H1 (cell line): ENCODE results near the gene CD37. TPM values are rescaled to one million over a fixed set of nuclear protein-coding genes. Genes with fewer than 3 reads are reported as not detected.
"Not testable (repeated sequence)": the region's sequence is repeated elsewhere in the genome, so short reads cannot be mapped to it uniquely, and the experiment has no call there.

Source experiments
- CTCF ChIA-PET: fragments of 300-600 bp; sonication (Branson Sonifier 250); formaldehyde crosslinking; loops from one replicate; lab custom pipeline; 2021; ENCODE audit not compliant: partially characterized antibody; lab: Charles Lee
- POLR2A ChIA-PET: fragments of 300-600 bp; sonication (Branson Sonifier 250); formaldehyde crosslinking; loops from one replicate; lab custom pipeline; 2021; ENCODE audit warnings: inconsistent platforms; ENCODE audit not compliant: partially characterized antibody; lab: Charles Lee
- DNase-seq, 2 experiments: peaks; one replicate each; pipeline versions ENCODE4 v3.0.0 to v3.0.0-alpha.2; 2010 to 2022; ENCODE audit warnings: low spot score in 2 of 2, low read depth in 1 of 2, mixed read lengths in 1 of 2
- FAIRE-seq: peaks from 2 replicates; lab custom pipeline; 2011; peaks lifted over from hg19 to GRCh38; lab: Jason Lieb, UNC
- H2AFZ ChIP-seq: 2 replicates; pipeline ENCODE4 v1.8.1; 2012; ENCODE audit warnings: low read length, inconsistent platforms
- H2AK5ac ChIP-seq: 2 replicates; pipeline ENCODE4 v1.6.1; 2013; ENCODE audit warnings: low read depth, low read length
- H2BK120ac ChIP-seq: replicated peaks from 2 replicates; pipeline ENCODE3; 2013; ENCODE audit warnings: low read depth, low read length, inconsistent platforms
- H2BK12ac ChIP-seq: 2 replicates; pipeline ENCODE4 v1.6.1; 2013; ENCODE audit warnings: low read depth, low read length
- H2BK15ac ChIP-seq: 2 replicates; pipeline ENCODE4 v1.6.1; 2013; ENCODE audit warnings: low read length
- H2BK20ac ChIP-seq: 2 replicates; pipeline ENCODE4 v1.6.1; 2013; ENCODE audit warnings: low read length
- H2BK5ac ChIP-seq: 2 replicates; pipeline ENCODE4 v1.6.1; 2013; ENCODE audit warnings: low read depth, low read length
- H3K14ac ChIP-seq: 2 replicates; pipeline ENCODE4 v1.6.1; 2013; ENCODE audit warnings: inconsistent platforms; ENCODE audit not compliant: insufficient read length
- H3K18ac ChIP-seq: 2 replicates; pipeline ENCODE4 v1.6.1; 2013; ENCODE audit warnings: low read length; ENCODE audit errors: extremely low read depth
- H3K23ac ChIP-seq: 2 replicates; pipeline ENCODE4 v1.6.1; 2013; ENCODE audit warnings: inconsistent platforms; ENCODE audit not compliant: insufficient read length
- H3K23me2 ChIP-seq: 2 replicates; pipeline ENCODE4 v1.6.1; 2013; ENCODE audit warnings: low read depth, low read length
- H3K27ac ChIP-seq: 2 replicates; pipeline ENCODE4 v1.6.1; 2011; ENCODE audit warnings: low read depth, low read length, inconsistent platforms
- H3K27me3 ChIP-seq, 4 experiments: replicated peaks in 1 of 4; 1 replicate in 1 of 4; 2 replicates in 3 of 4; pipeline versions ENCODE4 v1.6.1 to v1.8.1; 2011 to 2013; ENCODE audit warnings: low read length in 3 of 4, mild to moderate bottlenecking in 3 of 4, inconsistent platforms in 2 of 4, mixed read lengths in 2 of 4, moderate library complexity in 1 of 4; ENCODE audit not compliant: control insufficient read depth in 3 of 4, insufficient read depth in 3 of 4; ENCODE audit errors: extremely low read depth in 1 of 4
- H3K36me3 ChIP-seq, 4 experiments: 2 replicates each; pipeline versions ENCODE4 v1.6.1 to v1.8.1; 2011 to 2013; ENCODE audit warnings: mild to moderate bottlenecking in 4 of 4, low read length in 3 of 4, moderate library complexity in 2 of 4, control low read depth in 1 of 4, inconsistent platforms in 1 of 4; ENCODE audit not compliant: insufficient read depth in 4 of 4, control insufficient read depth in 2 of 4
- H3K4ac ChIP-seq: replicated peaks from 2 replicates; pipeline ENCODE3; 2013; ENCODE audit warnings: low read length, low read depth, mixed read lengths, inconsistent platforms; ENCODE audit not compliant: insufficient read length
- H3K4me1 ChIP-seq, 4 experiments: replicated peaks in 1 of 4; 1 replicate in 1 of 4; 2 replicates in 3 of 4; pipeline versions ENCODE4 v1.6.1 to v1.8.1; 2011 to 2013; ENCODE audit warnings: low read length in 3 of 4, inconsistent platforms in 2 of 4, mixed read lengths in 1 of 4; ENCODE audit not compliant: insufficient read depth in 4 of 4, control insufficient read depth in 3 of 4
- H3K4me2 ChIP-seq, 2 experiments: 2 replicates each; pipeline versions ENCODE4 v1.6.1 to v1.8.1; 2011 to 2013; ENCODE audit warnings: low read depth in 2 of 2, low read length in 2 of 2, control low read depth in 1 of 2, inconsistent platforms in 1 of 2, mild to moderate bottlenecking in 1 of 2; ENCODE audit not compliant: insufficient read depth in 1 of 2
- H3K4me3 ChIP-seq, 4 experiments: fragments of 200-600, 300-600 bp in 1 of 4; sonication (generic), shearing (Covaris generic), sonication (Bioruptor Twin) in 1 of 4; 2 replicates each; pipeline versions ENCODE4 v1.5.1 to v1.8.1; 2011 to 2016; ENCODE audit warnings: low read length in 4 of 4, low read depth in 3 of 4, control low read depth in 2 of 4, inconsistent platforms in 2 of 4, mild to moderate bottlenecking in 2 of 4, mixed read lengths in 1 of 4, moderate library complexity in 1 of 4; ENCODE audit not compliant: insufficient read depth in 2 of 4; ENCODE audit errors: extremely low read depth in 1 of 4
- H3K56ac ChIP-seq: replicated peaks from 2 replicates; pipeline ENCODE3; 2013; ENCODE audit warnings: low read depth, mild to moderate bottlenecking, mixed read lengths, low read length, inconsistent platforms; ENCODE audit not compliant: insufficient read length
- H3K79me1 ChIP-seq: 2 replicates; pipeline ENCODE4 v1.6.1; 2013; ENCODE audit warnings: low read depth, low read length, control low read depth
- H3K79me2 ChIP-seq, 2 experiments: 2 replicates each; pipeline versions ENCODE4 v1.6.1 to v1.8.1; 2012 to 2013; ENCODE audit warnings: low read length in 2 of 2, mild to moderate bottlenecking in 2 of 2, inconsistent platforms in 1 of 2; ENCODE audit not compliant: insufficient read depth in 2 of 2, control insufficient read depth in 1 of 2
- H3K9ac ChIP-seq, 4 experiments: replicated peaks in 1 of 4; 1 replicate in 1 of 4; 2 replicates in 3 of 4; pipeline versions ENCODE4 v1.6.1 to v1.8.1; 2011 to 2013; ENCODE audit warnings: low read depth in 3 of 4, low read length in 3 of 4, control low read depth in 2 of 4, mild to moderate bottlenecking in 2 of 4, moderate library complexity in 2 of 4, inconsistent platforms in 1 of 4; ENCODE audit errors: extremely low read depth in 1 of 4
- H3K9me3 ChIP-seq, 2 experiments: 2 replicates each; pipeline versions ENCODE4 v1.6.1 to v1.8.1; 2012 to 2013; ENCODE audit warnings: mild to moderate bottlenecking in 2 of 2, moderate library complexity in 2 of 2, control low read depth in 1 of 2, inconsistent platforms in 1 of 2, low read depth in 1 of 2, low read length in 1 of 2, mixed read lengths in 1 of 2; ENCODE audit not compliant: insufficient read depth in 2 of 2
- H4K20me1 ChIP-seq, 2 experiments: replicated peaks in 1 of 2; 2 replicates each; pipeline versions ENCODE3 to v1.8.1; 2011 to 2013; ENCODE audit warnings: inconsistent platforms in 2 of 2, low read length in 2 of 2, mild to moderate bottlenecking in 1 of 2; ENCODE audit not compliant: insufficient read depth in 2 of 2, control insufficient read depth in 1 of 2
- H4K5ac ChIP-seq: 2 replicates; pipeline ENCODE4 v1.6.1; 2013; ENCODE audit warnings: low read length, low read depth, mixed read lengths, inconsistent platforms; ENCODE audit not compliant: insufficient read length
- H4K8ac ChIP-seq: 2 replicates; pipeline ENCODE4 v1.8.0; 2013; ENCODE audit warnings: mild to moderate bottlenecking, moderate library complexity, low read length, inconsistent platforms; ENCODE audit not compliant: insufficient read depth; ENCODE audit errors: extremely low read depth
- H4K91ac ChIP-seq: replicated peaks from 2 replicates; pipeline ENCODE3; 2013; ENCODE audit warnings: low read length, mixed read lengths, inconsistent platforms; ENCODE audit not compliant: insufficient read length
- CHD1 ChIP-seq: IDR thresholded peaks from 2 replicates; pipeline ENCODE4 v1.6.1; 2012; ENCODE audit warnings: low read depth, low read length, improper control_type of control experiment
- WGBS, 2 experiments: shearing (Covaris generic) in 1 of 2; methylation state at CpG; one replicate each; pipeline versions ENCODE4 v1.1.6 to v1.1.7; 2013 to 2015; ENCODE audit warnings: low lambda C conversion rate in 2 of 2, mixed read lengths in 2 of 2, inconsistent platforms in 1 of 2, low coverage in 1 of 2, missing lambda C conversion rate in 1 of 2; ENCODE audit not compliant: insufficient replicate concordance in 2 of 2, insufficient coverage in 1 of 2, insufficient read length in 1 of 2; ENCODE audit errors: extremely low coverage in 1 of 2, missing lambda C conversion rate in 1 of 2; 5-methylcytosine and 5-hydroxymethylcytosine counted together
- polyA plus RNA-seq, 7 experiments: library from polyadenylated mRNA; depleted of rRNA in 3 of 7; stranded (reverse) in 5 of 7; unstranded in 2 of 7; fragments of >200 nt in 5 of 7; fragments of 200-250 nt in 2 of 7; gene quantifications; 1 replicate in 5 of 7; 2 replicates in 1 of 7; 4 replicates in 1 of 7; pipeline versions ENCODE4 v1.2.1 to v1.2.3, GENCODE V29; 2011 to 2013; ENCODE audit warnings: missing spikeins in 2 of 7, mixed read lengths in 2 of 7
- total RNA-seq: library from RNA; stranded (reverse); fragmentation: NEBNext Ultra II Directional; extraction: Animal tissue kit (Norgen Biotek cat#: 25700); gene quantifications from 2 replicates; pipeline ENCODE4 v1.2.1, GENCODE V29; 2021

The CD37 gene
- total and polyA plus RNA-seq, 2 of the 8 experiments (the other 6 are each of a cell fraction or from before 2014, with no cell fraction given): not detected

DNA sequence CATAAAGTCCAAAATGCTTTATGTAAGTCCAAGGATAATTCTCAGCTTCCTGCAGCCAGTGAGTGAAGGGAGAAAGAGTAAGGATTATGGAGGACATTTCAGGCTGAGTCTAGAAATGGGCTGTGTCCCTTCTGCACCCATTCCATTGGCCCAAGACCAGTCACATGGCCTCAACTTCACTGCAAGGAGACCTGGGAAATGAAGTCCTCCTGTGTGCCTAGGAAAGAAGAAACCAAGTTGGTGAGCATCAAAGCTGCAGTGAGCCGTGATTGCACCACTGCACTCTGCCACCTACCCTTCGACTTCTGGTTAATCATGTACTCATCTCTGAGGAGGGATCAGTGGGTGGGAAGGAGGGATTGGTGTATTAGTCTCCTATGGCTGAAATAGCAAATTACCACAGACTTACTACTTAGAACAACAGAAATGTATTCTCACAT is 3.6 kb upstream of the CD37 start (continued):
- no peak for TF ChIP-seq CHD1

DNA sequence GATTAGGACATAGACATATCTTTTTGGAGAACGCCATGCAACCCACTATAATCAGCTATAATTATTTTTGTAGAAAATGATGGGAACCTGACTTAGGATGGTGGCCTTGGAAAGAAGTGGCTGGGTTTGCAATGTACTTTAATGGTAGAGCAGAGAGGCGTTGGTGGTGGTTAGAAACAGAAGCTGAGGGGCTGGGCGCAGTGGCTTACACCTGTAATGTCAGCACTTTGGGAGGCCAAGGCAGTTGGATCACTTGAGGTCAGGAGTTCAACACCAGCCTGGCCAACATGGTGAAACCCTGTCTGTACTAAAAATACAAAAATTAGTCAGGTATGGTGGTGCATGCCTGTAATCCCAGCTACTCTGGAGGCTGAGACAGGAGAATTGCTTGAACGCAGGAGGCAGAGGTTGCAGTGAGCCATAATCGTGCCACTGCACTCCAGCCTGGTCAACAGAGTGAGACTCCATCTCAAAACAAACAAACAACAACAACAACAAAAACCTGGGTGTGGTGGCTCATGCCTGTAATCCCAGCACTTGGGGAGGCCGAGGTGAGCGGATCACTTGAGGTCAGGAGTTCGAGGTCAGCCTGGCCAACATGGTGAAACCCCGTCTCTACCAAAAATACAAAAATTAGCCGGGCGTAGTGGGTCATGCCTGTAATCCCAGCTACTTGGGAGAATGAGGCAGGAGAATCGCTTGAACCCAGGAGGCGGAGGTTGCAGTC is 2.4 kb upstream of the CD37 start:
- H4K8ac ChIP-seq, H2BK15ac ChIP-seq, H3K23ac ChIP-seq, H3K4ac ChIP-seq, H3K56ac ChIP-seq, H2BK5ac ChIP-seq, H2AFZ ChIP-seq, DNase-seq, H2BK120ac ChIP-seq, H3K14ac ChIP-seq, H3K18ac ChIP-seq, H4K5ac ChIP-seq, FAIRE-seq, H3K79me2 ChIP-seq, H3K36me3 ChIP-seq, H2AK5ac ChIP-seq, H2BK12ac ChIP-seq, H3K27ac ChIP-seq, H3K4me1 ChIP-seq, H4K91ac ChIP-seq, H3K79me1 ChIP-seq, H4K20me1 ChIP-seq, H3K4me3 ChIP-seq, H2BK20ac ChIP-seq, H3K23me2 ChIP-seq, H3K9ac ChIP-seq, H3K4me2 ChIP-seq, H3K9me3 ChIP-seq: not testable (repeated sequence)
- WGBS, 2 experiments: 86% methylated on average over 13 of the region's 13 CpGs; no CpG with 5 or more reads in 1 of the 2 experiments
- ChIA-PET CTCF (interaction anchor here (1.2 to 1.7 kb wide), 4 partner anchors 20 to 103 kb away, joined by 3 to 4 read pairs (median 3); no protein-coding TSS in a partner anchor), POLR2A (interaction anchor here (1.3 to 1.4 kb wide), 2 partner anchors 8 to 10 kb away, joined by 3 to 4 read pairs; no protein-coding TSS in a partner anchor)
- H3K27me3 ChIP-seq: peaks cover 0 to 10% (median 2%) of the 10 kb centered on the region in 4 experiments; a peak in 4 of 7 replicates
